ENCODE results near the gene DNPEP.
"Not testable (repeated sequence)": the region's sequence is repeated elsewhere in the genome, so short reads cannot be mapped to it uniquely, and the experiment has no call there.

The DNPEP gene

DNA sequence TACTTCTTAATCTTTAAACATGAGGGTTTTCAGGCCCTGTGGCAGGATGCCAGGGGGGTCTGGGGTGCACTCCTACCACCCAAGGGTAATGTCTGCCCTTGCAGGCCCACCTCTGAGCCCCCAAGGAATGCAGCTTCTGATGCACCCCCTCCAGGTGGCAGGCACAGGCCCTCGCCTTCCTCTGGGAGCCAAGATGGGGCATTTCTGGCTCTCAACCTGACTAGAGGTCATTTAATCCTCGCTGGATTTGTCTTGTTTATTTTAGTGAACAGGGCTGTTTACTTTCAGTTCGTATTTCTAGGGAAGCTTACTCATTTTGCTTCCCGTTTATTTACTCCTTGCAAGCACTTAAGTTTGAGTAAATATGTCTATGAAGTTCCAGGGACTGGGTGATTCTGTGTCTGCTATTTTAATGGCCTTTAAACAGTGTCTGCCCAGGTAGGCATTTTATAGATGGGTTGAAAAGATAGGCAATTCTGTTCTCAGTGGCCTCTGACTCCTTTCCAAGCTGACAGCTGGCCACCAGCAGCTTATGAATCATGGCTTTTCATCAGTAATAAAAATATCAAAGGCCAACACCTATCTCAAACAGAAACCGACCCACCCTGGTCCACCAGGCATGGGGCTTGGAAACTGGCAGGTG is 11.1 kb upstream of the DNPEP start:
- peak; percentile 74 for DNase-seq

DNA sequence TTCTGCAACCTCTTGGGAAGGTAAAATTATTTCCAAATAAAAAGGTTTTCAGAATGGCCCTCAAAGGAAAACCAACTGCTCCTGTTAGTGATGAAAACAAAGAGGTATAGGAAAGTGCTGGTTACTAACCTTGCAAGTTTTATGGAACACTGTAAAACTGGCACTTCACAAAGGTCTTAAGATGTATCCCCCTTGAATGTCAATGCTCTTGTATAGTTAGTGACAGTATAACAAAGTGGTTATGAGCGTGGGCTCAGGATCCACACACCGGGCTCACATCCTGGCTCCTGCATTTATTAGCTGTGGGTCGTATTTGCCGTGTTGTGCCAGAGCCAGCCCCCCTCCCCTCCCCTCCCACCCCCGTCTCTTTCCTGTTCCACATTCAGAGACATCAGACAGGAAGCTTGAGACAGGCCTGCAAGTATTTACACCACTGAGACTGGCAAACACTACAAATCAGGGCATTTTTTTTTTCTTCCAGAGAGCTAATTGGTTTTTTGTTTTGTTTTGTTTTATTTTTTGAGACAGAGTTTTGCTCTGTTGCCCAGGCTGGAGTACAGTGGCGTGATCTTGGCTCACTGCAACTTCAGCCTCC is 9.2 kb upstream of the DNPEP start:
- DNase-seq: no peak

DNA sequence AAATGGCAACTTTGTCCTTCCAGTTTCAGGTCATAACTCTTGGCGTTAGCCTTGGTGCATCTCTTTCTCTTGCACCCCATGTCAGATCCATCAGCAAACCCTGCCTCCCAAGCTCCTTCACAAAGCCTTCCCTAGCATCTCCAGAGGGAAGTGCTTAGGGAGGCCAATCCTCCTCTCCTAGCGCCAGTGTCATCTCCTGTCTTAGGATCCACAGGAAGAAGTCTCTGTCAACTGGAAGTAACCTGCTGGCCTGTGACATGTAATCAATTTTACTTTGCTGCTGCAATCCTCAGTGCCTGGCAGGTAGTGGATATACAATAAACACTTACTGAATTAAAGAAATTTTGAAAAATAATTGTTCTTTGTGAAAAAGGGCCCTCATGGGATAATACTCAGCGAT is 7.9 kb upstream of the DNPEP start:
- DNase-seq: no peak

DNA sequence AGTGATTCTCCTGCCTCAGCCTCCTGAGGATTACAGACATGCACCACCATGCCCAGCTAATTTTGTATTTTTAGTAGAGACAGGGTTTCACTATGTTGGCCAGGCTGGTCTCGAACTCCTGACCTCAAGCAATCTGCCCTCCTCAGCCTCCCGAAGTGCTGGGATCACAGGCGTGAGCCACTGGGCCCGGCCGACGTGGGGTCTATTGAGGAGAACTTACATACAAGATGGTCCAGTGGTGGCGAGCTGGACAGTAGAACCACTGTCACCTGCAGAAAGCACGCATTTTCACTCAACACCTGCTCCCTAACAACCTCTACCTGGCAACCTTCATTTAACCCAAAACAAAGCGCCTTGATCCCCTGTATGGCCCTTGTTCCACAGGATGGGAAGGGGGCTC is 7.3 kb upstream of the DNPEP start:
- not testable (repeated sequence) for DNase-seq

DNA sequence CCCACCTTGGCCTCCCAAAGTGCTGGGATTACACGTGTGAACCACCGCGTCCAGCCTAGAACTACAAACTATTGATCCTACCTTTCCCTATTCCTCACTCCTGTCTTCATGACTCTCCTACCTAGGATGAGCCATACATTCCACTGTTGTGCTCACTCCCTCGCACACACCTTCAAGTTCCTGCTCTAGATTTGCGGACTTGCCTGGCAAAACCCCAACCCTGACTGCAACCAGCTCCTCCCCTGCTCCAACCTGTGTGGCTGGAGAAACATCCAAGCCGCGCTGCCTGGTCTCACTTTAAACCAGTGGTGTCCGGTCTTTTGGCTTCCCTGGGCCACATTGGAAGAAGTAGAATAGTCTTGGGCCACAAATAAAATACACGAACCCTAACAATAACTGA is 5.0 kb upstream of the DNPEP start:
- DNase-seq: no peak

DNA sequence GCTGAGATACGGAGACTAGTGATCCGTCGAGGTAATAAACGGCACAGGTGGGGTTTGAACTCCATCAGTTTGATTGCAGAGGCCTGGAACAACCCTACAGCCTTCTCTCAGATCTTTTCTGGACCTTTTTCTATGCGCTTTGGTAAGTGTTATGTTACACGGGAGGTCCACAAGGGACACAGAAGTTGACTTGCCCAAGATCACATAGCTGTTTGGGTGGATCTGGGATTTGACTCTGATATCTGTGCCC is 1.1 kb upstream of the DNPEP start:
- no peak for DNase-seq

DNA sequence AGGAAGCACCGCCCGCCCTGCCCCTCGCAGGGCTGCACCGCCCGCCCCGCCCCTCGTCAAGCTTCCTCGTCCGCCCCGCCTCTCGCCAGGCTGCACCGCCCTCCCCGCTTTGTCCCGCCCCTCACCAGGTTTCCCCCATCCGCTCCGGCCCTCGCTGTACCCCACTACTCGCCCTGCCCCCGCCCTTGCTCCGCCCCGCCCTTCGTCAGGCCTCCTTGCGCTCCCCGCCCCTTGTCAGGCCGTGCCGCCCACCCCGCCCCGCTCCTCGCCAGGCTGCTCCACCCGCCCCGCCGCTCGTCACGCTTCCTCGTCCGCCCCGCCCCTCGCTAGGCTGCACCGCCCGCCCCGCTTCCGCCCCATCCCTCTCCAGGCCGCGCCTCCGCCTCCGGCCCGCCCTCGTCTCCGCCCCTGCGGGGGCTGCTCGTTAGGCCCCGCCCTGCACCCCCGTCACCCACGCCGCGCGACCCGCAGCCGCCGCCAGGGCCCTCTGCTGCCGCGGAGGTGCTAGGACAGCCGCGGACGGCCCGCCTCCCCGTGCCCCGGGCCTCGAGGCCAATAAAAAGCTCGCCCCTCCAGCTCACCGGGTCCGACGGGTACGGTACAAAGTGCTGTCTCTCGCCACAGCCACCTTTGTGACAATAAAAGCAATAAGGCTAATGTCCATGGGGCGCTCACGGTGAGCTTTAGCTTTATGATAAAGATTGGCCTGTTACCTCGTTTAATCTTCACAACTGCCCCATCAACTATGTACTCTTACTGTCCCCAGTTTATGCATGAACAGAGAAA is 602 bp upstream of the DNPEP start:
- DNase-seq: peak; percentile 88

DNA sequence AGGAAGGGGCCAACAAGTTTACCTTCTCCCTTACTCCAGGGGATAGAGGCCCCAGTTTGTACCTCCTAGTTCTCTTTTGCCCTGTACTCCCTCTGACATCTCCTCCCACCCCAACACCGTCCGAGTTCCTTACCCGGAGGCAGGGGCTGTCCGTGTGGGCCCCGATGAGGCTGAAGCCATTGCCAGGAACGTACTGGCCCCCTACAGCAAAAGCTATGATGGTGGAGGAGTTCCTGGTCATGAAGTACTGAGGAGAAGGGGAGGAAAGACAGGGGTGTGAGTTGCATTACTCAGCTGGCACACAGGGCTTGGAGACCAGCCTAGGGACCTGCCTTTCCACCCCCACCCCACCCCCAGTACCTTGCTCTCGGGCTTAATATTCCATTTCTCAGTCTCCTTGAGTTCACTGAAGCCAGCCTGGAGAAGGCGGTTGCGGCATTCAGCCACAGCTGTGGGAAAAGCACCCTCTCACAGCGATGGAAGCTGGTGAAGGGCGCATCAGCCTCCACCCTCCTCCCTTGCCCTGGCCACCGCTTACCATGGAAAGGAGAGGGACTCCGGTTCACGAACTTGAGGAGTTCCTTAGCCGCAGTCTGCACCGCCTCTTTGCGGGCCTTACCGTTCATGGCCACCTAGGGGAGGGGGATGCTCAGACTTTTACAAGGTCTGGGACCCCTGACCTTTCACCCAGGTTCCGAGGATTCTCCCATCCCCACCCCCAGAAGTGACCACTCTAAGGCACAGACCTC is 1.0 kb downstream of the DNPEP start:
- DNase-seq: no peak

DNA sequence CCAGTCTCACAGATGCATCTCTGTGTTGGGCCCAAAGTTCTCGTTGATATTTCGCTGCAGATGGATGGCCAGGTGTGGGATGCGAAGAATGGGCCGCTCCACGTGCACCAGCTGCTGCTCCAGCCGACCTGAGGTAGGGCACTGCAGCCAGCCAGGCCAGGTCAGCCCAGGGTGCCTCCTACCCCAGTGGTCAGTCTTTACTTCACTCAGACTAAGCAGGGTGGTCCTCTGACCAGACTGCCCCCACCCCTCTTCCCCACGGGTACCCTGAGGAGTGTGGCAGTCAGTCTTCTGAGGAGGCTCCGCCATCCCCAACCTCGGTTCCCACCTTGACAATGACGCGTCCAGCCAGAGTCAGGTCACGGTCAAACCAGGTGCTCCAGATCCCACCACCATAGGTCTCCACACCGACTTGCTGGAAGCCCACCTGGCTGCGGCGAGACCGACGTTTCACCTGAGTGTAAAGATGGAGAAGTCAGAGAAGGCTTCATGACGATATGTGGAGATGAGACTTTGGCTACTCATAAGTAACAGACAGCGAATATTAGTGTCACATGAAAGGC is 1.7 kb downstream of the DNPEP start:
- DNase-seq: no peak

DNA sequence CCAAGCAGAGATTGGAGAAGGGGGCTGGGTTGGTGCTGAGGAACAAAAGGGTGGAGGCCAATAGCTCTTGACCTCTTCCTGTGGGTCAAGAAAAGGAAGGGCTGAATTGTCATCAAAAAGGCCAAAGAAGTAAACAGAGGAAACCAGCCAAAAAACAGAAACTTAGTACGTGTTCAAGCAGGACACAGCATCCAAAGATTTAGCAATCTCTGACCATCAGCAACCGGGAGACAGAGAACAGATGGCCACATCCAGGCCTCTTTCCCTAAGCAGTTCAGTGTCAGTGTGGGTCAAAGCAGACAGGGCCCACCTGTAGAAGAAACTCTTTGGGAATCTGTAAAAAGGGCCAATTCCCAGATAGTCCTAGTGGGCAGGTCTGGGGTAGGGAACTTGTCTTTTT is 2.9 kb downstream of the DNPEP start:
- no peak for DNase-seq

DNA sequence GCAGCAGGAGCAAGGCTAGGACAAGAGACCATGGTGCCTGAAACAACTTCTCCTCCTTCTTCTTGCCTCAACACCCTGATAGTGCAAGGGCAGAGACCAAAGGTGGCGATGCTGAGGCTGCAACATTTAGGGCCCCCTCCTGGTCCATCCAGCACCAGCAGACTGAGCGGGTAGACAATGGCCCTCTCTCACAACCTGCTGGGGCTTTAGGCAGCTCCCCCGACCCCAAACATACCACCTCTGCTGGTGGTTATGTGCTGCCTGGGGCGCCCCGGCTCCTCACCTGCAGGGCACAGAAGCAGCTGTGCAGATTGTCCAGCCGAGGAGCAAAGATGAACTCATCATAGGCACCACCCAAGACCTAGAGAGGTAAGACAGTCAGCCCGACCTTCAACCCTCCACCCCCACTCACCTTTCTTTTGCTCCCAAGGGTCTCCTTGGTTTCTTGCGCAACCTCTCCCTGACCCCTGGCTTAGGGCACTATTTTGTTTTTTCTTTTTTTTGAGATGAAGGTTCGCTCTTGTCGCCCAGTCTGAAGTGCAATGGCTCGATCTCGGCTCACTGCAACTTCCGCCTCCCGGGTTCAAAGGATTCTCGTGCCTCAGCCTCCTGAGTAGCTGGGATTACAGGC is 3.5 kb downstream of the DNPEP start:
- DNase-seq: no peak

DNA sequence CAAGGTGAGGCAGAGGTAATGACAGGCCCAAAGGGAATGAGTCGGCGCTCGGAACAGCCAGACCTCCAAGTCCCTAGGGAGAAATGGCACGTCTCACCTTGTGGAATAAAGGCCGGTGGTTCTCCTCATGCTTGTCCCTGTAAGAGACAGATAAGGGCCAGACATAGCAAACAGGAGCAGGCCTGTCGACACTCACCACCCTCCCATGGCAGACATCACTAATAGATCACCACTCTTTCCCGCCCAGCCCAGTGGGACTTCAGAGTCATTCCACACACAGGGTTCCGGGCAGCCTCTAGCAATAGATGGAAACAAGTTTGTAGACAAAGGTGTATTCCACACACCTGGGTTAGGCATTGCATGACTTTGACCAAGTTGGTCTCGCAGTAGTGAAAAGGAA is 6.3 kb downstream of the DNPEP start:
- no peak for DNase-seq

DNA sequence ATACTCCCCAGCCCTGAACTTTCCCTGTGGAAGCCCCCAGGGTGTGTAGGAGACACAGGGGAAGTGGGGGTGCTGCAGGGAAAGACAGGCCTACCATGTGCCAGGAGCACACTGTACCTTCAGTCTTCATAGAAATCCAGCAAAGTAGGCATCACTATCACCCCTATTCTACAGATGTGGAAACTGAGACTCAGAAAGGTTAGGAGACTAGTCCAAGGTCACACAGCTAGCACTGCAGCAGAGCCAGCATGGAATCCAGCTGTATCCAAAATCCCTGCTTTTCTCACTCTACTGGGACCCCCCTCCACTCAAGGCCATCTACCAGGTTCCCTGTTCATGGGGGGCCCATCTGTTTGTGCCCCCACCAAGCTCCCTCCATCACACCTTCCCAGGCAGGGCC is 6.8 kb downstream of the DNPEP start:
- DNase-seq: no peak

DNA sequence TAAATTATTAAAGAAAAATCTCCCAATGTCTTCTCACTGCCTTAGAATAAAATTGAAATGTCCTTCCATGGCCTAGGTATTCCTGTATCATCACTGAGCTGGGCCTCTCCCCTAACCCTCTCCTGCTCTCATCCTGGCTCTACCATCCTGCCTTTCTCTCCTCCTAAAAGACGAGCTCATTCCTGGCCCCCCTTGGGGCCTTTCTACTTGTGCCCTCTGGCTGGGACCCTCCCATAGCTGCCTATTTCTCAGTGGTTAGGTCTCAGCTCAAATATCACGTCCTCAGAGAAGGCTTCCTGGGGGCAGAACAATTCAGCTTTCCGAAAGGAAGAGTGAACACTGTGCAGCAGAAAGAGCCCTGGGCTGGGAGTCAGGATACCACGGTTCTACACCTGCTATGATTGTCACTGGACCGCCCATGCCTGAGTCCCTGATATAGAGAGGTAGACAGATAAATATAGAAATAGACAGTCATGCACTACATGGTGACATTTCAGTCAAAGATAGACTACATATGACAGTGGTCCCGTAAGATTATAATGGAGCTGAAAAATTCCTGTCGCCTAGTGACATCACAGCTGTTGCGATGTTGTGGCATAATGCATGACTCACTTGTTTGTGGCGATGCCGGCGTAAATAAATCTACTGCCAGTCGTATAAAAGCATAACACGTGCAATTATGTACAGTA is 9.4 kb downstream of the DNPEP start:
- DNase-seq: no peak

DNA sequence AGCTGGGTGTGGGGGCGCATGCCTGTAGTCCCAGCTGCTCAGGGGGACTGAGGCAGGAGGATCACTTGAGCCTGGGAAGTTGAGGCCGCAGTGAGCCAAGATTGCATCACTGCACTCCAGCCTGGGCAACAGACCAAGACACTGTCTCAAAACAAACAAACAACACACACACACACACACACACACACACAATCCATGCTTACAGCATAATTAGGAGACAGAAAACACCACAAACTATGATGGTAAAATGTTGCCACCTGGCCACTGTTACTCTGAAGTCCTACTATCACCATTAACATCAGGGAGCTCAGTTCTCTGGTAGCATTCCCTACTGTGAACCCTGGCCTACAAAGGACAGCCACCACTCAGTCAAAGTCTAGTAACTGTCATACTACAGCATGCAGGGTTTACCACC is 18.3 kb downstream of the DNPEP start:
- no peak for DNase-seq

DNA sequence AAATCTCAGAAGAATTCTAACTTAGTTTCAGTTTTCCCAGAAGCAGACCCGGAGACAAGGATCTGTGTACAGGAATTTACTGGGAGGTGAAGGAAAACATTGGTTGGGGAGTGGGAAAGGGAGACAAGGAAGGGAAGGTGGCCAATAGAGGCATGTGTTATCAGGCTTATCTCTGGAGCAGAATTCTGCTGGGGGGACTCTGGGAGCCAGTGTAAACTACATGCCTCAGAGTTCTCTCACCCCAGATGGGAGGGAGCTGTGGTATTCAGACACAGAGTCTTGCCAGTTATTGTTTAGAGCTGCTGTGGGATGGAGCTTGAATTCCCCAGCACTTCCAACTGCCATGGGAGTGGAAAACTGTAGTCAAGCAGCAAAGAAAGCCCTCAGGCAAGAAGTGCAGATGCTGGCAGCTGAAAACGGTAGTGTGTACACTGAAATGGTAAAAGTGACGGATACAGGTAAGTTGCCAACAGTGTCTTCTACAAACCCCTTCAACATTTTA is 19.0 kb downstream of the DNPEP start:
- no peak for DNase-seq

DNA sequence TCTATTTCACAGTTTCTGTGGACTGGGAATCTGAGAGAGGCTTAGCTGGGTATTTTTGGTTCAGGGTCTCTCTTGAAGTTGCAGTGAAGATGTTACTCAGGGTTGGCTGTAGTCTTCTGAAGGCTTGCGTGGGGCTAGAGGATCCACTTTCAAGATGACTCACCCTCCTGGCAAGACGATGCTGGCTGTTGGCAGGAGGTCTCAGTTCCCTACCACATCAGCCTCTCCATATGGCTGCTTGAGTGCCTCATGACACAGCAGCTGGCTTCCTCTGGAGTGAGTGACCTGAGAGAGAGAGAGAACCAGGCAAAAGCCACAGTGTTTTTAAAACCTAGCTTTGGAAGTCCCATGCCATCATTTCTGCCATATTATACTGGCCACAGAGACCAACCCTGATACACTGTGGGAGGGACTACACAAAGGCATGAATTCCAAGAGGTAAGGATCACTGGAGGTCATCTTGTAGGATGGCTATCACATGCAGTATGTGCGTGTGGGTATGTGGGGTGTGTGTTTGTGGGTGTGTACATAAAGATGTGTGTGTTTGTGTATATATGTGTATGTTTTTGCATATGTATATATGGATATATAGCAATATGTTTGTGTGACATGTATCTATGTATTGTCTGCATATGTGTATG is 25.1 kb downstream of the DNPEP start:
- DNase-seq: no peak

DNA sequence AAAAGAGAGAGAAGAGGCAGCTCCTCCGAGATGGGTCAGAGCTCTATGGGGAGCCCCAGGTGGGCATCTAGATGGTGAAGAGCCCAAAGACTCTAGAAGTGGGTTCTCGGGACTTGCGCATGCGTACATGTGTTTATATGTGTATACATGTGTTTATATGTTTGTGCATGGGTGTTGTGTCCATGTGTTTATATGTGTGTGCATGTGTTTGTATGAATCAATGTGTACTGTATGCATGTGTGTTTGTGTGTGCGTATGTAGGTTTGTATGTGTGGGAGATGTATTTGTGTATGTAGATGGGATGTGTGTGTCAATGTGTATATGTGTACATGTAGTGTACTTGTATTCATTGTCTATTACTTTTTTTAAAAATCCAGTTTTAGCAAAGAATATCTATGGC is 25.6 kb downstream of the DNPEP start:
- DNase-seq: no peak

DNA sequence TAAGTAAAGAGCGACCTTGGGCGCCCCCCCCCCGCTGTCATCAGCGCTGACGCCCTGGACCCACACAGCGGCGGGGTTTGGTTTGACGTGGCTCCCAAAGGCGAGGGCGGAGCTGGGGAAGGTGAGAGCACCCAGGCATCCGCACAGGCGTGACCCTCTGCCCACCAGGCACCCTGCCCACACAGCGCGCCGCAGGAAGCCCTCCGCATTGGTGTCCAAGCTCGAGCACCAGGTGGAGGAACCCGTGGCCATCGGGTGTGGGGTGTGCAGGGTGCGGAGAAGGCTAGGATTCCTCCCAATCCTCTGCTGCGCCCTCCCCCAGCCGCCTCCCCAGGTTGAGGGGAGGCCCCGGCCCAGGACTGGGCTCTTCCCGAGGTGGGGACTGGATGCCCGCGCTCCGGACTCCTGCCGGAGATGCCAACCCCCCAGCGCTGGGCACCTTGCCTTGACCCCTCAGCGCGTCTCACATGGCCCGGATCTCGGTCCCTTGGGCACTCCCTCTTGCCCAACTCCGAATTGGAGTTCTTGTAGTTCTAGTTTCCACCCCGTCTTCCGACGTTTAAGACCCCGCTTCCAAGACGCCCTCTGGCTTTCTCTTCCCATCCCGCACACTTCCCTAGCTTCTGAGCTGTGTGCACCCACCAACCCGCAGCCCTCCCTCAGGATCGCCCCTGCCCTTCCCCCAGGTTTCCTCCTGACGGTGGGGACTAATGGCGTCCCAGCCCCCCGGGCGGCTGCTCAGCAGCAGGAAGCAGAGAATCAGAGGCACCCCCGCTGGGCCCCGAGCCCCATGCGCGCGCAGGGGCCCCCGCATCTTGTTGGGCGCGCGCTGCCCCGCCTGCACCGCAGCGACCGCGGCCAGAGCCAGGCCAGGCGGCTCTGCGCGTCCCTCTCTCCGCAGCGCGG is 29.3 kb downstream of the DNPEP start:
- DNase-seq: no peak

DNA sequence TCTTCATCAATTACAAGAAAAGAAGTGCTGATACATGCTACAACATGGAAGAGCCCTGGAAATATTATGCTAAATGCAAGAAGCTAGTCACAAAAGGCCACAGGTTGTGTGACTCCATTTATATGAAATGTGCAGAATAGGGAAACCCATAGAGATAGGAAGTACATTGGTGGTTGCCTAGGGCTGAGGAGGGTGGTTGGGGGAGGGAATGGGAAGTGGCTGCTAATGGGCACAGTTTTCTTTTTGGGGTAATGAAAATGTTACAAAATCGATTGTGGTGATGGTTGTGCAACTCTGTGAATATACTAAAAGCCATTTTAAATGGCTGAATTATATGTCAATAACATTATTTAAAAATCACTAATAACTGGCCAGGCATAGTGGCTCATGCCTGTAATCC is 30.9 kb downstream of the DNPEP start:
- no peak for DNase-seq

DNA sequence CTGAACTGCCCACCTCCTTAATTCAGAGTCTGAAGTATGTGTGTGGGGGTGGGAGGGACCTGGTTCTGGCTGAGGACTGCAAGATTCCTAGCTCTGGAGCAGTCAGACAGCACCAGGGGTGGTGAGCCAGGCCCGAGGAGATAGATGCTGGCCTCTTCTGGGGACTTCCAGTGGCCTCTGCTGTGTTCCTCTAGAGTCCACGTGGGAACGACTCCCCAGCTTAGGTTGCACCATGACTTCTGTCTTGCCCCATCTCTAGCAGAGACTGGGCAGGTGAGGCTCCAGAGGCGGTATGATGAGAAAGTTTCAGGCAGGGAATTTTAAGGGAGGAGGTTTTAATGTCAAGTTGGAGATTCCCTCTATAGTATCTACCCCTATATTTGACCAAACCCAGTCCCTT is 33.1 kb downstream of the DNPEP start:
- no peak for DNase-seq

Measured in NCI-H1092 (cell line).